GM19099 (cell line): Measurements from ENCODE around the gene IFT57.
A peak's percentile ranks its signal among the peaks of the same experiment; 100 is the strongest.

Experiments
- POLR2A ChIP-seq: IDR thresholded peaks from 3 replicates; pipeline ENCODE4 v1.6.1; 2011; ENCODE audit warnings: low read depth; ENCODE audit not compliant: insufficient read length; ENCODE audit errors: extremely low read depth

IFT57 gene

DNA sequence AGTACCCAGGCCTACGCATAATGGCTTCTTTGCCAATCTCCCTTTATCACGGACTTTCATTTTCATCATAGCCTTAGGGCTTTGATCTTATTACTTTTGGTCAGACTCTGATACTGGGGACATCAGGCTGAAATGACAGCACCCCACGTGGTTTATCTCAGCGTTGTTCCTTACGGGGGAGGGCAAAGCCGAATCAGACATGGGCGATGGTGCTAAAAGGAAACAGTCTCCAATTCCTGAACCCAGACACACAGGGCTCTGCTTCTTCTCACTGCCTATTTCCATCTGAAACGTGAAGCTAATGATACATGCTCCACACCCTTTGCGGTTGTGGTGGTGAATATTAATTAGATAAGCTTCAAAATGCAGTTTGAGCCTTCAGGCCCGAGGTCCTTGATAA is 72.0 kb downstream of the IFT57 start:
- no peak for TF ChIP-seq POLR2A

DNA sequence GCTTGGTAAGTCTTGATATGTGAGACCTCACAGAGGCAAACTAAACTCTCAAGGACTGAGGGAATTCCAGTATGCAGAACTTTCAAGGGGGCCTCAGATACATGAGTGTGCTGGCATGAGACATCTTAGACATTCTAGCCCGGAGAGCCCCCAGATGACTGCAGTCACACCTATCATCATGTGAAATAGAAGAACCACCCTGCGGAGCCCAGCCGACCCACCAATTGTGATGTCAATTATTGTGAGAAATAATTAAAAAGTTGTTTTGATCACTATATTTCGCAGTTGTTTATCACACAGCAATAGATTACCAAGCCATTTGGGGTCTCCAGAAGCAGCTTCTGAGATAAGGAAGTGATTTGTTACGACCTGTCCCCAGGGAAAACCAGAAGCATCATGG is 76.1 kb downstream of the IFT57 start:
- no peak for TF ChIP-seq POLR2A

DNA sequence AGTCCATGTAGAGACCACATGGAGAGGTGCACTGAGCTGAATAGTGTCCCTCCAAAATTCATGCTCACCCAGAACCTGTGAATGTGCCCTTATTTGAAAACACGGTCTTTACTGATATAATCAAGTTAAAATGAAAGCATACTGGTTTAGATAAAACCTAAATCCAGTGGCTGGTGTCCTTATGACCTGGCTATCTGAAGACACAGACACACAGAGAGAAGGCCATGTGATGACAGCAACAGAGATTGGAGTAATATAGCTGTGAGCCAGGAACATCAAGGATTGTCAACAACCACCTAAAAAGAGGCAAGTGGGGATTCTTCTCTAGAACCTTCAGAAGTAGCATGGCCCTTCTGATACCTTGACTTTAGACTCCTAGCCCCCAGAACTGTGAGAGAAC is 76.6 kb downstream of the IFT57 start:
- no peak for TF ChIP-seq POLR2A

DNA sequence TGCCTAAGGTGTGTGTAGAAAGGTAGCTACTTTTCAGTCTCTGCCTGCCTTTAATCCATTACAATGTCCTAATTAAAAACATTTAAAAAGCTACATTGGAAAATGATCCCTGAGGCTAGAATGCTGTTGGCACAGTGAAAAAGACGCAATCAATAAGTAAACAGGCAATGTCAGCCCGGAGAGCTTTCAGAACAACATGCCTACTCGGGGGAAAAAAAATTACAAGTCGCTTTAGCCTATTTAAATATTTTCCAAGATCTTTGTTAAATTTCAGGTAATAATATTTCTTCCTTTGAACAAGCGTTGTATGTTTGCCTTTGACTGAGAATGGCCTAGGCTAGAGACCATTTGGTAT is 84.8 kb downstream of the IFT57 start:
- no peak for TF ChIP-seq POLR2A

DNA sequence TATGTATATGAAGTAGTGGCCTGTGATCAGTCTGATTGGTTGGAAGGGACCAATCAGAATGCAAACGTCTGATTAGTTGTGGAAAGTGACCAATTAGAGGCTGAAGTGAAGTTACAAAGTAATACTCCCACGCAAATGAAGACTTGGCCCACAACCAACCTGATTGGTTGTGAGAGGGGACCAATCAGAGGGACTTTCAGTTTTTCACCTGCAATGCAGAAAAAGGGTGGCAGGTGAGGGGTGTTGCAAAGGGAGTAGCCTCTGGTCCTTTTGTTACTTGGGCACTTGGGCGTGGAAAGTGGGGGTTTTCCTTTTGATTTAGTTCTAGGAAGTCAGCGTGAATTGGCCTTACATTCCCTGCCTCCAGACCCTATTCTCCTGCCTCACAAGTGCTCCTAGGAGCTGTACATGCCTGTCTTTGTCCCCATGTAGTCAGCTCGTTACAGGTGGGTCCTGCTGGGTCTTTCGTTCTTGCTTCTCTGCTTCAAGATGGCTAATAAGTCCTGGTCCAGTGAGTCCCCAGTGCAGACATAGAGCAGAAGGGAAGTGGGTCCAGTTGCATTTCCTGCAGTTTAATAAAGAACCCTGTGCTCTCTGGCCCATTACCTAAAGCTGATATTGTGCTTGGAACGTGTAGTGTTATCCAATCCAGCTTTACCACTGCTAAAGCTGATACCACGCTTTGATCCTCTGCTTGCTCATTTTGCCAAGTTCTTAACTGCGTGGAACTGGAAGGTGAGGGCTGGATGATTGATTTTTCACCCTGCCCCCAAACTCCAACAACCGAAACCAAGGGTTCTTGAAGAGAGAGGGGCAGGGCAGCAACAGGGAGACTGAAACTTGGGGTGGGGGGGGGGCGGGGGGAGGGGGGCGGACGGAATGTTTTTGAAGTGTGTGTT is 85.4 kb downstream of the IFT57 start:
- no peak for TF ChIP-seq POLR2A

DNA sequence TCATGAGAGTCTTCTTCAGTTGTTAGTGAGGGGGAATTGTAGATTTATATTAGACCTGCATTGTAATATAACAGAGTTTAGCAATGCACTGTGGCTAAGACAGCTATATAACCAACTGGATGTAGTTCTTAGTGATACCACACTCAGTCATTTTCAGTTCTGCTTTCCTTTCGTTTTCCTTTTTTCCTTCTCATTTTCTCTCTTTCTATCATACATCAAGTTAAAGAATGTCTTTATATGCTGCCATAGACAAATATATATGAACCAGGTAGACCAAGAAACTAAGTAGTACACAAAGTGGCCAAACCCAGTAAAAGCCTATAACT is 87.7 kb downstream of the IFT57 start:
- no peak for TF ChIP-seq POLR2A

DNA sequence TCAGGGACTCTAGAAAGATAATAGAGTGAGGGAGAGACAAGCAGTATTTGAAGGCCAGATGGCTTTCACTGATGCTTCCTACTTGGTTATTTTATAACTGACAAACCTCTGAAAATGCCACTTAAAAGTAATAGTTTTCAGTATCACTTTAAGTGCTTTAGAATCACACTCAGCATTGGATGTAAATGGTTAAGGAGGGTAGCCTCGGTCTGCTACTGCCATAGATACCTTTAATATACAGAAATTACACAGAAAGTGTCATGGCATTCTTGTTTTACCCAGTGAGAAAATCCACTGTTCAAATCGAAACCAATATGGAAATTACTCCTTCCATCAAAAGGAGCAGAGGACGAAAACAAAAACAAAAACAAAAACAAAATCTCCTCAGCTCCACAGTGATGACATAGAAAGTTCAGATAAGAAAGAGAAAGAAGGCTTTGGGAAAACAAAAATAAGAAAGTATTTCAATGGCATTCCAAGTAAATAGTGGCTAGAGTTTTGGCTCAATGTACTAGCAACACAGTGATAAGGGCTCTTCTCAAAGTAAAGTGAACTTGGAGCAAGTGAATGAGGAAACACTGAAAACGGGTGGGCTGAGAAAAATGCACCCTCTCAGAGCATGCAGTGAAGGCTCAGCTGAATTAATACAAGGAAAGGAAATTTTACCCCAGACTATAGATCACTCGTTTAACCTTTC is 88.2 kb downstream of the IFT57 start:
- TF ChIP-seq POLR2A: no peak

DNA sequence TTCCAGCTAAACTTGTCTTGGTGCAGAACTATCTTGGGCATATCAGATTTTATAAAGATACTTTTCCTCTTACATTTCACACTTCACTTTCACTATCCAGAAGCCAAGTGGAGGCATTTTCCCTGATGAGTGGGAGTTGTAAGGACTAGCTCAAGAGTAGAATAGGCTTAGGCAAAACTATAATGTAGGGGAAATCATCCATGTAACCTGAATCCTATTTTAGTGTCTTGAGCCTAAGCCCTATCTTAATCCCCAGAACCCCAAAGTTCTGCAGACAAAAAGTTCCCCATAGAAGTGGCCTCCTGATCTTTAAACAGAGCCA is 89.2 kb downstream of the IFT57 start:
- TF ChIP-seq POLR2A: no peak

DNA sequence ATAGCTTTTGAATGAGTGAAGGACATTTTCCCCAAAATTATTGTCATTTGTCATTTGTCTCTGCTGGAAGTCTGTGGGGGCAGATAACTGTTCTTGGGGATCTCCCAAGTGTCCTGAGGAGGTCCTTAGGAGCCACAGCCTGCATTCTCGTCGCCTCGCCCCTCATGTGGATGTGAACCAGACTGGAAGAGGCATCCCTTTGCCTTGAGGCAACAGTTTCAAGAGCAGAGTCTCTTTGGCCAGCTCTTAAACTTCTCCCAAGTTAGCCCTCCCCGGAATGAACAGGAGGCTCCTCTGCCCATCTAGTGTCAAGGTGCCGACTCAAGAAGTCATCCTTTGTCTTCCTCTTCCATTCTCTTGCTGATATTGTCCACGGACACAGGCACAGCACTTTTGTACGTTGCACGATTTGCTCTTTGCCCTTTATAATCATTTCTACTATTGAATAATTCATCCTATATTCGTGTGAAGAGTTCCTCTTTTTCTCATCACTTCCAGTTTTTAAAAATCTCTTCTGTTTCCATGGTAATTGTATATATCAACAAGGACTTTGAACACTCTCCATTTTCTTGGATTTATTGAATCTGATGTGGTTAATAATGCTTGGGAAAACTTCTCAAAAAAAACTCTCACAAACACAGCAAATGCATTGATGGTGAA is 90.6 kb downstream of the IFT57 start:
- TF ChIP-seq POLR2A: no peak

DNA sequence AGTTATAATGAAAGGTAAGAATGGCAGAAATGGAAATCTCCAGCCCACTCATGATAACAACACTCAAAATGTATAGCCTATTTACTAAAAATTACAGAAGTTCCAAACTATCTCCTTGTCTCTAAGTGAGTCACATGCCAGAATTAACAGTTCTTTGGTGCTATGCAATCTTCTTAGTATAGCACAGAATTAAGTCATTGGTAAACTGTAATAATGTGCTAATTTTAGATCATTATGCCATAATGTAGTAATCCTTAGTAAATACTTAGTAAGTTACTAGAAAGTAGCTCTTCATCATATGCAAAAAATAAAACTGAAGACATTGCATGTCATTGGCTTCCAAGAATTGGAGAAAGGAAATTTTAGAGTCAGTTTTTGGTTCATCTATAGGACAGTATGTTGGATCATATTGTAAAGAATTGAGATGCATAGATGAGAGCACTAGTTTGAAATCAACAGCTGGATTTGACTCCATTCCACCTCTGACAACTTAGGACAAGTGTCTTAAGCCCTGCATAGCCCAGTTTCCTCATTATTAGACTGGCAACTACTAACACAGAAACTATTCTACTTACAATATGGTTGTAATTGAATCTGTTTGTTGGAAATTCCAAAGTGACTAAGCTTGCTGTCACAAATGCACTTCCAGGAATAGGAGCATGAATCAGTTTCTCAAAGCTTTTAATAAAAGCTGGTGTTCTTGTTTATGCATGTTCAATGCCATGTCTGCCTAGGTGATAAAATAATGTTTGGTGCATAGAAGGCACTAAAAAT is 91.3 kb downstream of the IFT57 start:
- TF ChIP-seq POLR2A: no peak

DNA sequence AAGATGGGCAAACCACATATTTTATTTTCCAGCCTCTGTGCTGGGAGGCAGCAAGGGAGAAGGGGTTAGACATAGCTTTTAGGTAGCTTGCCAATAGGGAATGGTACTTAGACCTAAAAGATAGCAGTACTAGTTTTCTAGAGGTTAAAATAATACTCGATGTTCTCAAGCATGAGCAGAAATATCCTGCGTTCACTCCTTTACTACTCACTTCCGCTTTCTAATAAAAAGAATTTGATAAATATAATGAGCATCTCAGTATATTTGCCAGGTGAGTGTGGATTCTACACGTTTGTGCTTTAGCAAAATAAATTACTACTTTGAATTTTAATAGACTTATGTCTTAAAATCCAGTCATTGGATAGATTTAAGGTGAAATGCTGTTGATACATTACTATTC is 92.0 kb downstream of the IFT57 start:
- TF ChIP-seq POLR2A: no peak

DNA sequence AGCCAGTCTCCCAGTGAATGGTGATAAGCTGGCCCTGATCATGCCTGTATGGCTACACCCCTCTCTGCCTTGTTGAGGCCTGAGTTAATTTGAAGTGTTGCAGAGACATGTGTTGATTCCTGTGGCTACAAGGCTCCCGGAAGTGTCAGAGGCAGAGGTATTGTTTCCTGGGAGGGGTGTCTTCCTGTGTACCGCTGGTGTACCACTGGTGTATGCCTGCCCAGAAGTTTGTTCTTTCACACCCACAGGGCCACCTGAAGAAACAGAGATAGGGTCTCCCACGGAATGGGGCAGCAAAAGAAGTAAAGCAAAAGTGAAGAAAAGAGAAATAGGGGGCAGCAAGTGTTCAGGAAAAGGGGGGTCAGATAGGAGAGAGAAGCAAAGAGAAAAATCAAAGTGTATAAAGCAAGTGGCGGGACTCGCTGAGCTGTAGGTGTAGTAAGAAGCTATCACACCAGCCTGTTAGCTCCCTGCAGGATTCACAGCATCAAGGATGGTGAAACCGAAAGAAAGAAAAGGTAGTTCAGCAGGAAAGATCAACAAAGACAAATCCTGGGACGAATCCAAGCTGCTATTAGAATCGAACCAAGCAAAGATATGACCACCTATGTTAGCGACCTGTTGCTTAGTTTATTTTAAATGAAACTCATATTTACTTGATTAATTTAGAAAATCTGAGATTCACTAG is 94.8 kb downstream of the IFT57 start:
- no peak for TF ChIP-seq POLR2A

DNA sequence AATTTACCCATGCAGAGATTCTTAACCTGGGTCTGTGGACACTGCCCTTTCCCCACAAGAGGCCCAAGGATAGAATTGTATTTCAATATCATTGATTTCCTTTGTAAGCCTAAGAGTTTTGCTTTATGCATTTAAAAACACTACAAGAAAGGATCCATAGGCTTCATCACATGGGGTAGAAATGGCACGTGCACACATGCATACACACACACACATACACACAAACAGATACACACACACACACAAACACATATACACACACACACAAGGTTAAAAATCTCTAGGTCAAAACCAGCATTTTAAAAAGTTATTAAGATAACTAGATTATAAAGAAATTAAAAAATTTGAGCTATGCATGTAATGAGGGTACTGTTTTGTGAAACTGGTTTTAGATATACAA is 95.9 kb downstream of the IFT57 start:
- no peak for TF ChIP-seq POLR2A

DNA sequence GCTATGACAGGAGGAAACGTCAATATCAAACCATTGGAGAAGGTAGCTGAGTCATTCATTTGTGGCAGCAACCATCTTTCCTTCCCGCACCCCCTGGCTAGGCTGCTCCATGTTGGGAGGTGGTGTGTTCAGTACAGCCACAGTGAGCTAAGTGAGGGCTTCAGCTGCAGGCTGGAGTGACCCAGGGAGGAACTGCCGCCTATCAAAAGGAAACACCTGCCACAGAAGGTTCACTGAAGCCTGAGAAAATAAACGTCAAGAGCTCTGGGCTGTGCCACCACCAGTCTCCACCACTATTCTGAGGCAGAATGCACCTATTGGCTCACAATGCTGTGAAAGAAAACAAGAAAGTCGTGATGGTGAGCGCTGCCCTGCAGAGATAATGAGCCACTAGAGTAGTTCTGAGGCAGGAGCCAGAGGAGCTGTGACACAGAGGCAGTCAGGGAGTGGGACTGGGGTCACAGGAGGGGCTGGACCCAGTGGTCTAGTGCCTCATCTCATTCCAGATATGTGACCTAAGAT is 96.6 kb downstream of the IFT57 start:
- peak; percentile 40 for TF ChIP-seq POLR2A

DNA sequence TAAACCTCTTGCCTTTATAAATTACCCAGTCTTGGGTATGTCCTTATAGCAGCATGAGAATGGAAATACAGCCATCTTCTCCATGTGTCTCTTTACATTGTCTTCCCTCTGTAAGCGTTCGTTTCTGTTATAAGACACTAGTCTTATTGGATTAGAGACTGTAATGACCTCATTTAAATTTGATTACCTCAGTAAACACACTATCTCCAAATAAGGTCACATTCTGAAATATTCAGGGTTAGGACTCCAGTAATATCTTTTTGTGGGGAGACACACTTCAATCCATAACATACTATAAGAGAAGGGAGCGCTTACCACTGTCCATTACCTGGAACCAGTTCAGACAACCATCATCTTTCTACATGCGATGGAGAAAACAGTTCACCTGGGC is 97.1 kb downstream of the IFT57 start:
- TF ChIP-seq POLR2A: no peak
